Endothelial cell of umbilical vein (primary cell): ENCODE measurements around the gene NFKB1.

Experiments used
- CTCF ChIP-seq, 2 donors: IDR thresholded peaks; 1 replicate in 1 of 2; 2 replicates in 1 of 2; pipeline ENCODE4 v1.5.1; 2011; ENCODE audit warnings: low read length in 2 of 2, mild to moderate bottlenecking in 2 of 2, moderate library complexity in 2 of 2, control low read depth in 1 of 2, inconsistent platforms in 1 of 2, low read depth in 1 of 2; ENCODE audit not compliant: insufficient read depth in 1 of 2; ENCODE audit errors: extremely low read depth in 1 of 2
- EZH2 ChIP-seq: IDR thresholded peaks from 2 replicates; pipeline ENCODE4 v1.6.1; 2012; ENCODE audit warnings: borderline replicate concordance, low read depth, mild to moderate bottlenecking, moderate library complexity, low read length, inconsistent platforms; ENCODE audit not compliant: severe bottlenecking

- TF ChIP-seq CTCF (IDR thresholded peaks at IDR 0.05; ENCODE audit: extremely low read depth in 1 of 2, insufficient read depth in 1 of 2, low read depth in 1 of 2, low read length in 2 of 2), result no peak
- TF ChIP-seq EZH2, result no peak
These were observed at the start of gene NFKB1 for GRCh38 chr4:102500696-102501446.
